GM12878 (cell line): Measurements from ENCODE around the gene INSIG1. TPM values are rescaled to one million over a fixed set of nuclear protein-coding genes. Genes with fewer than 3 reads are reported as not detected.

Experiments used
- BACH1 ChIP-seq: fragments of 450-650 bp; IDR thresholded peaks from 2 replicates; pipeline ENCODE4 v1.6.1; 2017; ENCODE audit warnings: mild to moderate bottlenecking, borderline replicate concordance
- BCLAF1 ChIP-seq: fragments of 450-650 bp; IDR thresholded peaks from 2 replicates; pipeline ENCODE4 v1.6.1; 2017; ENCODE audit warnings: antibody characterized with exemption, mild to moderate bottlenecking, moderate library complexity
- CBX3 ChIP-seq: fragments of 200-600 bp; sonication (generic); IDR thresholded peaks from 2 replicates; pipeline ENCODE4 v1.6.1; 2016; ENCODE audit warnings: low read depth, borderline replicate concordance
- CEBPB ChIP-seq, 2 experiments: fragments of 150-350 bp in 1 of 2; IDR thresholded peaks; 2 replicates each; pipeline ENCODE4 v1.6.1; 2012 to 2014; ENCODE audit warnings: low read depth in 2 of 2, low read length in 2 of 2, borderline replicate concordance in 1 of 2, inconsistent platforms in 1 of 2
- CHD1 ChIP-seq: IDR thresholded peaks from 2 replicates; pipeline ENCODE4 v1.6.1; 2012; ENCODE audit warnings: low read depth, low read length, improper control_type of control experiment
- CHD2 ChIP-seq: IDR thresholded peaks from 2 replicates; pipeline ENCODE4 v1.6.1; 2011; ENCODE audit warnings: low read depth, low read length, improper control_type of control experiment, borderline replicate concordance
- CHD4 ChIP-seq: fragments of 200-600 bp; sonication (generic); IDR thresholded peaks from 2 replicates; pipeline ENCODE4 v1.6.1; 2016; ENCODE audit warnings: mild to moderate bottlenecking
- CREM ChIP-seq: IDR thresholded peaks from 2 replicates; pipeline ENCODE4 v1.6.1; 2014; ENCODE audit warnings: antibody characterized with exemption, low read depth
- E2F4 ChIP-seq: IDR thresholded peaks from 2 replicates; pipeline ENCODE4 v1.6.1; 2012; ENCODE audit warnings: low read depth, low read length, improper control_type of control experiment
- EGR1 ChIP-seq, 2 experiments: IDR thresholded peaks; 1 replicate in 1 of 2; 2 replicates in 1 of 2; pipeline ENCODE4 v1.6.1; 2011 to 2012; ENCODE audit warnings: low read depth in 2 of 2, low read length in 2 of 2, borderline replicate concordance in 1 of 2, mild to moderate bottlenecking in 1 of 2, moderate library complexity in 1 of 2
- FOXK2 ChIP-seq: fragments of 450-650 bp; IDR thresholded peaks from 2 replicates; pipeline ENCODE4 v1.6.1; 2017; ENCODE audit warnings: mild to moderate bottlenecking, moderate library complexity
- LARP7 ChIP-seq: fragments of 450-650 bp; IDR thresholded peaks from 2 replicates; pipeline ENCODE4 v1.6.1; 2017; ENCODE audit warnings: mild to moderate bottlenecking
- MEF2A ChIP-seq: IDR thresholded peaks from 2 replicates; pipeline ENCODE4 v1.6.1; 2011; ENCODE audit warnings: low read depth, mild to moderate bottlenecking, low read length, moderate library complexity; ENCODE audit not compliant: insufficient read depth
- NR2C2 ChIP-seq: IDR thresholded peaks from 2 replicates; pipeline ENCODE4 v1.6.1; 2011; ENCODE audit warnings: borderline replicate concordance, low read depth; ENCODE audit not compliant: control insufficient read depth, insufficient read length
- POLR2AphosphoS5 ChIP-seq: IDR thresholded peaks from 2 replicates; pipeline ENCODE4 v1.6.1; 2011; ENCODE audit warnings: mild to moderate bottlenecking, low read length, inconsistent platforms
- RAD51 ChIP-seq: fragments of 450-650 bp; IDR thresholded peaks from 2 replicates; pipeline ENCODE4 v1.6.1; 2016; ENCODE audit warnings: moderate library complexity, mild to moderate bottlenecking, inconsistent platforms
- SIX5 ChIP-seq: IDR thresholded peaks from 2 replicates; pipeline ENCODE4 v1.6.1; 2011; ENCODE audit warnings: mild to moderate bottlenecking, low read depth, low read length, moderate library complexity; ENCODE audit not compliant: severe bottlenecking
- SPI1 ChIP-seq: IDR thresholded peaks from 2 replicates; pipeline ENCODE4 v1.6.1; 2011; ENCODE audit warnings: low read depth, mild to moderate bottlenecking, low read length, moderate library complexity, borderline replicate concordance; ENCODE audit not compliant: insufficient read depth
- SREBF2 ChIP-seq: IDR thresholded peaks from 2 replicates; pipeline ENCODE4 v1.6.1; 2012; ENCODE audit warnings: mild to moderate bottlenecking, low read length
- STAT3 ChIP-seq: IDR thresholded peaks from 2 replicates; pipeline ENCODE4 v1.6.1; 2011; ENCODE audit warnings: low read depth, low read length, improper control_type of control experiment
- TBL1XR1 ChIP-seq: IDR thresholded peaks from 2 replicates; pipeline ENCODE4 v1.6.1; 2012; ENCODE audit warnings: low read depth, low read length, improper control_type of control experiment
- TCF12 ChIP-seq: IDR thresholded peaks from 2 replicates; pipeline ENCODE4 v1.6.1; 2011; ENCODE audit warnings: low read depth, mild to moderate bottlenecking, low read length
- USF1 ChIP-seq: IDR thresholded peaks from 2 replicates; pipeline ENCODE4 v1.6.1; 2011; ENCODE audit warnings: borderline replicate concordance, low read depth, mild to moderate bottlenecking, moderate library complexity, mixed read lengths, low read length; ENCODE audit not compliant: insufficient read depth; ENCODE audit errors: extremely low read length
- ZBTB4 ChIP-seq: fragments of 450-650 bp; formaldehyde crosslinking; IDR thresholded peaks from 2 replicates; pipeline ENCODE4 v1.4.0; 2022; ENCODE audit warnings: mild to moderate bottlenecking, moderate library complexity
- polyA plus RNA-seq, 11 experiments: library from polyadenylated mRNA; depleted of rRNA in 4 of 11; unstranded in 6 of 11; stranded (reverse) in 5 of 11; fragments of >200 nt; fragmentation: Nextera tagmentation in 4 of 11; fragmentation: Illumina TruSeq in 1 of 11; extraction: Ambion mirVana in 4 of 11; extraction: Trizol in 1 of 11; gene quantifications; 1 replicate in 1 of 11; 2 replicates in 10 of 11; pipeline versions ENCODE4 v1.2.1 to v1.2.3, GENCODE V29; 2011 to 2016; ENCODE audit warnings: inconsistent platforms in 2 of 11, missing spikeins in 2 of 11, low read depth in 1 of 11
- total RNA-seq, 4 experiments: library from RNA; depleted of rRNA in 3 of 4; stranded (reverse); fragments of >200 nt in 3 of 4; fragmentation: Illumina TruSeq in 1 of 4; extraction: Trizol in 1 of 4; gene quantifications; 2 replicates each; pipeline versions ENCODE4 v1.2.1 to v1.2.3, GENCODE V29; 2013 to 2021

Gene INSIG1
- total and polyA plus RNA-seq, 10 of the 15 experiments (the other 5 are each of a cell fraction or from before 2014, with no cell fraction given) = 29.6 to 168 (median 91.1) TPM

DNA sequence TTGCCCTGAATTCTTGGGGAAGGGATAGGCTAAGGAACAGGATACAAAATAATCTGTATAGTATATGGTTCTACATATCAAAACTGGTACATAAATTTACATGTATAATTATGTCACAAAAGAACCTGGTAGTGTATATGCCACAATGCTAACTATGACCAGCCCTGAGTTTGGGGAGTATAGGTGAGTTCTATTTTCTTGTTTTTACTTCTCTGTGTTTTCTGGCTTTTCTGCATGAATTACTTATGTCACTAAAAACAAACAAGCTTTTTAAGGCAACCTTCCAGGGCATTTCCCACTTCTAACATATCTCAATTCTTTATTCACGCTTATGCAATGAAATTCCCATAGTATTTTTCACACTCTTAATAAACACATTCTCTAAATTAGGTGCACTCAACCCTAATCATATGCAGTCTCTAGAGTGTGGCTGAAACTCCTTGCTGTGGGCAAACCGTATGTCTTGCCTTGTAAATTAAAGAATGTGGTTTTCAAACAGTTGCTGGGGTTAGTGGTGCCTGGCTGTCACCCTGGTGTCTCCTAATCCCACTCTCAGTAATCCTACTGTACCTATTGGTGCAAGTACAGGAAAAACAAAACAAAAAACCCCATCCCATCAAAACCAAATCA is 14.0 kb upstream of the INSIG1 start (continued):
- TF ChIP-seq SPI1 (no peak), CHD2 (no peak), NR2C2 (no peak), E2F4 (no peak), POLR2AphosphoS5 (no peak), CBX3 (no peak), CREM (no peak), LARP7 (no peak), EGR1 (IDR thresholded peaks at IDR 0.05; ENCODE audit: borderline replicate concordance in 1 of 2, low read depth in 2 of 2, low read length in 2 of 2) (no peak), RAD51 (no peak), CEBPB (IDR thresholded peaks at IDR 0.05; ENCODE audit: borderline replicate concordance in 1 of 2, low read depth in 2 of 2, low read length in 2 of 2) (no peak), TCF12 (no peak), USF1 (no peak), CHD4 (no peak), BACH1 (no peak; the same call in 1 of the 2 replicates), BCLAF1 (no peak), SIX5 (no peak), FOXK2 (no peak), SREBF2 (no peak), TBL1XR1 (no peak), MEF2A (no peak), STAT3 (no peak), ZBTB4 (CRISPR knock-in tag) (no peak), CHD1 (no peak)
